ENCODE measurements around the gene NOL4L. TPM values are rescaled to one million over a fixed set of nuclear protein-coding genes. Genes with fewer than 3 reads are reported as not detected.
"Not testable (repeated sequence)": the region's sequence is repeated elsewhere in the genome, so short reads cannot be mapped to it uniquely, and the experiment has no call there.

Gene NOL4L
- total RNA-seq, 2 experiments from 2014 or later, result 26.1 to 27.4 TPM

GRCh38 chr20:32467506-32468312, 117.4 kb downstream of the NOL4L start:
- no peaks in the 10 kb centered on the region for H3K36me3 Mint-ChIP-seq (ENCODE audit: low read depth)
- POLR2A ChIA-PET, result no interaction called here
- no peak for DNase-seq
- no peak overlapping the region for H3K27ac Mint-ChIP-seq
- no peaks in the 10 kb centered on the region for H3K9me3 Mint-ChIP-seq
- no peaks in the 10 kb centered on the region for H3K4me1 Mint-ChIP-seq
- CTCF ChIA-PET, result interaction anchor here (0.9 to 1.3 kb wide), 3 partner anchors 10 to 253 kb away, joined by 3 to 4 read pairs (median 3); no protein-coding TSS in a partner anchor
- no peaks in the 10 kb centered on the region for H3K27me3 Mint-ChIP-seq
- no peak overlapping the region for H3K4me3 Mint-ChIP-seq

GRCh38 chr20:32466739-32467505, 118.2 kb downstream of the NOL4L start:
- ChIA-PET CTCF (interaction anchor here (1.2 kb wide), 1 partner anchor 145 kb away, joined by 5 read pairs; no protein-coding TSS in a partner anchor), POLR2A (no interaction called here)
- H3K27me3 Mint-ChIP-seq, result no peaks in the 10 kb centered on the region
- no peaks in the 10 kb centered on the region for H3K9me3 Mint-ChIP-seq
- no peaks in the 10 kb centered on the region for H3K4me1 Mint-ChIP-seq
- no peak overlapping the region for H3K4me3 Mint-ChIP-seq
- H3K27ac Mint-ChIP-seq, result no peak overlapping the region
- DNase-seq, result no peak
- no peaks in the 10 kb centered on the region for H3K36me3 Mint-ChIP-seq (ENCODE audit: low read depth)

GRCh38 chr20:32465901-32466675, 119.0 kb downstream of the NOL4L start:
- H3K4me3 Mint-ChIP-seq; H3K4me1 Mint-ChIP-seq; DNase-seq; H3K9me3 Mint-ChIP-seq; H3K36me3 Mint-ChIP-seq (ENCODE audit: low read depth); H3K27me3 Mint-ChIP-seq; H3K27ac Mint-ChIP-seq; POLR2A ChIA-PET: not testable (repeated sequence)
- CTCF ChIA-PET, result interaction anchor here (1.2 kb wide), 1 partner anchor 146 kb away, joined by 5 read pairs; no protein-coding TSS in a partner anchor

GRCh38 chr20:32465092-32465900, 119.8 kb downstream of the NOL4L start:
- Mint-ChIP-seq H3K27ac (no peak overlapping the region), H3K36me3 (ENCODE audit: low read depth) (no peaks in the 10 kb centered on the region), H3K27me3 (no peaks in the 10 kb centered on the region), H3K9me3 (no peaks in the 10 kb centered on the region), H3K4me1 (no peaks in the 10 kb centered on the region), H3K4me3 (no peak overlapping the region)
- ChIA-PET POLR2A (no interaction called here), CTCF (interaction anchor here (1.2 kb wide), 1 partner anchor 147 kb away, joined by 5 read pairs; no protein-coding TSS in a partner anchor)
- no peak for DNase-seq

- no peaks in the 10 kb centered on the region for H3K27me3 Mint-ChIP-seq
- H3K27ac Mint-ChIP-seq, result no peak overlapping the region
- no peaks in the 10 kb centered on the region for H3K9me3 Mint-ChIP-seq
- ChIA-PET POLR2A (no interaction called here), CTCF (no interaction called here)
- H3K4me1 Mint-ChIP-seq, result no peaks in the 10 kb centered on the region
- DNase-seq, result no peak
- H3K4me3 Mint-ChIP-seq, result no peak overlapping the region
- H3K36me3 Mint-ChIP-seq (ENCODE audit: low read depth), result no peaks in the 10 kb centered on the region
Observed at GRCh38 chr20:32464401-32465091, 120.6 kb downstream of the NOL4L start.

- no peak overlapping the region for H3K27ac Mint-ChIP-seq
- no peak overlapping the region for H3K4me3 Mint-ChIP-seq
- no peaks in the 10 kb centered on the region for H3K4me1 Mint-ChIP-seq
- ChIA-PET POLR2A (no interaction called here), CTCF (no interaction called here)
- H3K36me3 Mint-ChIP-seq (ENCODE audit: low read depth), result no peaks in the 10 kb centered on the region
- H3K27me3 Mint-ChIP-seq, result no peaks in the 10 kb centered on the region
- no peak for DNase-seq
- no peaks in the 10 kb centered on the region for H3K9me3 Mint-ChIP-seq
Observed at GRCh38 chr20:32463642-32464400, 121.3 kb downstream of the NOL4L start.

GRCh38 chr20:32462900-32463641, 122.1 kb downstream of the NOL4L start:
- Mint-ChIP-seq H3K27ac (no peak overlapping the region), H3K36me3 (ENCODE audit: low read depth) (no peaks in the 10 kb centered on the region), H3K4me1 (no peaks in the 10 kb centered on the region), H3K4me3 (no peak overlapping the region), H3K9me3 (no peaks in the 10 kb centered on the region), H3K27me3 (no peaks in the 10 kb centered on the region)
- ChIA-PET CTCF (no interaction called here), POLR2A (no interaction called here)
- no peak for DNase-seq

GRCh38 chr20:32461836-32462600, 123.1 kb downstream of the NOL4L start:
- Mint-ChIP-seq H3K27ac (no peak overlapping the region), H3K9me3 (no peaks in the 10 kb centered on the region), H3K27me3 (no peaks in the 10 kb centered on the region), H3K4me3 (no peak overlapping the region), H3K36me3 (ENCODE audit: low read depth) (no peaks in the 10 kb centered on the region), H3K4me1 (no peaks in the 10 kb centered on the region)
- ChIA-PET POLR2A (no interaction called here), CTCF (interaction anchor here (1.4 kb wide), 1 partner anchor 13 kb away, joined by 5 read pairs; no protein-coding TSS in a partner anchor)
- DNase-seq, result no peak

- CTCF ChIA-PET, result interaction anchor here (0.5 to 1.4 kb wide), 2 partner anchors 12 to 304 kb away, joined by 3 to 5 read pairs; no protein-coding TSS in a partner anchor
- Mint-ChIP-seq H3K9me3 (no peaks in the 10 kb centered on the region), H3K4me3 (no peak overlapping the region), H3K4me1 (no peaks in the 10 kb centered on the region), H3K27me3 (no peaks in the 10 kb centered on the region), H3K27ac (no peak overlapping the region), H3K36me3 (ENCODE audit: low read depth) (no peaks in the 10 kb centered on the region)
- POLR2A ChIA-PET, result no interaction called here
- DNase-seq, result no peak
Observed at GRCh38 chr20:32460683-32461320, 124.3 kb downstream of the NOL4L start.

GRCh38 chr20:32460231-32460630, 124.9 kb downstream of the NOL4L start:
- ChIA-PET POLR2A (no interaction called here), CTCF (interaction anchor here (0.5 kb wide), 1 partner anchor 303 kb away, joined by 3 read pairs; no protein-coding TSS in a partner anchor)
- Mint-ChIP-seq H3K36me3 (ENCODE audit: low read depth) (no peaks in the 10 kb centered on the region), H3K4me3 (no peak overlapping the region), H3K9me3 (no peaks in the 10 kb centered on the region), H3K27me3 (no peaks in the 10 kb centered on the region), H3K27ac (no peak overlapping the region), H3K4me1 (no peaks in the 10 kb centered on the region)
- DNase-seq, result no peak

Measured in activated CD4-positive, alpha-beta T cell treated with anti-CD3 and anti-CD28 coated beads, Interleukin-2, amount 10 ng/mL, durations not matched to agents 7 days and 5 days (primary cell).